Right lobe of liver (tissue), 4 donors: Measurements from ENCODE around the gene COL16A1.

Experiments used
- POLR2A ChIP-seq: fragments of 450-650 bp; IDR thresholded peaks from one replicate; pipeline ENCODE4 v1.6.1; 2017; ENCODE audit warnings: antibody characterized with exemption, mild to moderate bottlenecking
- TF ChIP-seq, protein P1 (sequence below), 4 donors: fragments of 200-600 bp in 3 of 4; fragments of 450-650 bp in 1 of 4; IDR thresholded peaks; one replicate each; pipeline versions ENCODE4 v1.5.1 to v1.8.0; 2016 to 2022; ENCODE audit warnings: antibody characterized with exemption in 4 of 4, mild to moderate bottlenecking in 2 of 4
- donor health status: DM: no; HTN: no; CAD: no.
- donor health status: DM: no; HTN: no; CAD: no.
- donor health status: DM: no; HTN: yes; CAD: no.

DNA sequence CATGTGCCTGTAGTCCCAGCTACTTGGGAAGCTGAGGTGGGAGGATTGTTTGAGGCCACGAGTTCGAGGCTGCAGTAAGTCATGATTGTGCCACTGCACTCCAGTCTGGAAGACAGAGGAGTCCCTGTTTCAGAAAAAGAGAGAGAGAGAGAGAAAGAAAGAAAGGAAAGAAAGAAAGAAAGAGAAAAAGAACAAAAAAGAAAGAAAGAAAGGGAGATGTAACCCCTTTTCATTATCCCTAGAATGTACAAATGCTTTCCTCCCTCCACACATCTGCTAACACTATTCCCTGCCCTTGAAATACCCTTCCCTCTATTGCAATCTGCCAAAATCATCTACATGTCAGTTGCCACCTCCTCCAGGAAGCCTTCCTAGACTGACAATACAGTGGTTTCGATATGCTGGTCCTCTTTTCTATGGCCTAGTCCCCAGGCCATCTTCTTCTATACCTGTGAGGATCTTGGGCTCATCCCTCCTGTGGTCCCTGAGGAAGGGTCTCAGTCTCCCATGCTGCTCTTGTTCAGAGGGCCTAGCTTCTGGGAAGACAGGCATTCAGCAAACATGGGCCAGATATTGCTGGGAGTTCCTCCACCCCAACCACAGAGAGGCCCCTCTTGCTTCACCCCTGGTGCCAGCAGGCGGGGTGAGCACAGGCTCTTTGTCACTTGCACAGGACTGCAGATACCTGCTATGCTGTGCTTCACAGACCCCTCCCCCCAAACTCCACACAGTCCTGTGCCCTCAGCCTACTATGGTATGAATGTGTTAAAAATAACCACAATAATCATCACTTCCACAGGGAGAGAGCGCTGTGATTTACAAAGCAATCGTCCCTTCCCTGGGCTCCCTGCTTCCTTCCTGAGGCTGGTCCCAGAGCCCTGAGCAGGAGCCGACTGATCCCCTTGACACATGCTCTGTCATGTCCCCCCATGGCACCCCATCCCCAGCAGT, 46.2 kb upstream of the COL16A1 start:
- TF ChIP-seq POLR2A: no peak
- TF ChIP-seq, protein P1, sequence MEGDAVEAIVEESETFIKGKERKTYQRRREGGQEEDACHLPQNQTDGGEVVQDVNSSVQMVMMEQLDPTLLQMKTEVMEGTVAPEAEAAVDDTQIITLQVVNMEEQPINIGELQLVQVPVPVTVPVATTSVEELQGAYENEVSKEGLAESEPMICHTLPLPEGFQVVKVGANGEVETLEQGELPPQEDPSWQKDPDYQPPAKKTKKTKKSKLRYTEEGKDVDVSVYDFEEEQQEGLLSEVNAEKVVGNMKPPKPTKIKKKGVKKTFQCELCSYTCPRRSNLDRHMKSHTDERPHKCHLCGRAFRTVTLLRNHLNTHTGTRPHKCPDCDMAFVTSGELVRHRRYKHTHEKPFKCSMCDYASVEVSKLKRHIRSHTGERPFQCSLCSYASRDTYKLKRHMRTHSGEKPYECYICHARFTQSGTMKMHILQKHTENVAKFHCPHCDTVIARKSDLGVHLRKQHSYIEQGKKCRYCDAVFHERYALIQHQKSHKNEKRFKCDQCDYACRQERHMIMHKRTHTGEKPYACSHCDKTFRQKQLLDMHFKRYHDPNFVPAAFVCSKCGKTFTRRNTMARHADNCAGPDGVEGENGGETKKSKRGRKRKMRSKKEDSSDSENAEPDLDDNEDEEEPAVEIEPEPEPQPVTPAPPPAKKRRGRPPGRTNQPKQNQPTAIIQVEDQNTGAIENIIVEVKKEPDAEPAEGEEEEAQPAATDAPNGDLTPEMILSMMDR (IDR thresholded peaks at IDR 0.05): no peak
